K562 (cell line): Measurements from ENCODE around the gene HSPA8. TPM values are rescaled to one million over a fixed set of nuclear protein-coding genes. Genes with fewer than 3 reads are reported as not detected.

ENCODE experiments used
- CBX3 ChIP-seq, 2 experiments: IDR thresholded peaks; 1 replicate in 1 of 2; 2 replicates in 1 of 2; pipeline ENCODE4 v1.6.1; 2012; ENCODE audit warnings: inconsistent platforms in 2 of 2, low read length in 2 of 2, borderline replicate concordance in 1 of 2, control low read depth in 1 of 2
- ETS1 ChIP-seq: conservative IDR thresholded peaks from 2 replicates; pipeline ENCODE4 v1.6.1; 2011; ENCODE audit warnings: low read depth, mild to moderate bottlenecking, low read length; ENCODE audit not compliant: control insufficient read depth
- ETV1 ChIP-seq: fragments of 450-650 bp; conservative IDR thresholded peaks from 2 replicates; pipeline ENCODE4 v1.6.1; 2016; ENCODE audit warnings: missing genetic modification characterization, control low read depth, low read depth, missing compliant biosample characterization
- GABPA ChIP-seq: fragments of 200-800 bp; sonication (Bioruptor generic); conservative IDR thresholded peaks from 2 replicates; pipeline ENCODE4 v1.6.1; 2016; ENCODE audit warnings: low read depth, missing genetic modification characterization, missing compliant biosample characterization
- KAT2B ChIP-seq: IDR thresholded peaks from one replicate; pipeline ENCODE4 v1.6.1; 2012; ENCODE audit warnings: low read depth, mild to moderate bottlenecking, control low read depth, inconsistent platforms, low read length, moderate library complexity
- MAFF ChIP-seq: IDR thresholded peaks from 2 replicates; pipeline ENCODE4 v1.6.1; 2012; ENCODE audit warnings: low read length, improper control_type of control experiment
- MAFK ChIP-seq: IDR thresholded peaks from 2 replicates; pipeline ENCODE4 v1.6.1; 2011; ENCODE audit warnings: low read length, improper control_type of control experiment
- NEUROD1 ChIP-seq: fragments of 150-350 bp; IDR thresholded peaks from 2 replicates; pipeline ENCODE4 v1.6.1; 2014; ENCODE audit warnings: borderline replicate concordance, low read length, low read depth; ENCODE audit not compliant: partially characterized antibody
- NFYB ChIP-seq: IDR thresholded peaks from 2 replicates; pipeline ENCODE4 v1.6.1; 2011; ENCODE audit warnings: mild to moderate bottlenecking, moderate library complexity; ENCODE audit not compliant: insufficient read length; ENCODE audit errors: extremely low read depth
- RB1 ChIP-seq: fragments of 450-650 bp; IDR thresholded peaks from 2 replicates; pipeline ENCODE4 v1.6.1; 2017; ENCODE audit warnings: low read depth, mild to moderate bottlenecking
- SMARCA4 ChIP-seq: fragments of 450-650 bp; IDR thresholded peaks from 2 replicates; pipeline ENCODE4 v1.6.1; 2016
- TEAD1 ChIP-seq, 2 experiments: fragments of 450-650 bp in 1 of 2; sonication (generic) in 1 of 2; formaldehyde crosslinking; IDR thresholded peaks; 2 replicates each; pipeline versions ENCODE4 v1.4.0 to v1.8.0; 2020 to 2022; ENCODE audit warnings: mild to moderate bottlenecking in 2 of 2, missing genetic modification reagents in 1 of 2
- TOE1 ChIP-seq, 2 experiments: fragments of 450-650 bp in 1 of 2; sonication (generic) in 1 of 2; formaldehyde crosslinking in 1 of 2; IDR thresholded peaks; 2 replicates each; pipeline versions ENCODE4 v1.7.1 to v1.8.0; 2016 to 2022; ENCODE audit warnings: borderline replicate concordance in 2 of 2, mild to moderate bottlenecking in 2 of 2, antibody characterized with exemption in 1 of 2, inconsistent platforms in 1 of 2, low read depth in 1 of 2, missing genetic modification reagents in 1 of 2, moderate library complexity in 1 of 2
- polyA plus RNA-seq, 8 experiments: library from polyadenylated mRNA; depleted of rRNA in 4 of 8; stranded (reverse) in 5 of 8; unstranded in 3 of 8; fragments of >200 nt; fragmentation: Nextera tagmentation in 2 of 8; fragmentation: Illumina TruSeq in 1 of 8; extraction: Ambion mirVana in 2 of 8; extraction: Trizol in 1 of 8; gene quantifications; 2 replicates each; pipeline versions ENCODE4 v1.2.1 to v1.2.3, GENCODE V29; 2011 to 2014; ENCODE audit warnings: inconsistent platforms in 1 of 8, missing spikeins in 1 of 8
- total RNA-seq, 7 experiments: library from RNA; depleted of rRNA in 6 of 7; stranded (reverse); fragments of >200 nt in 6 of 7; fragmentation: Illumina TruSeq in 2 of 7; extraction: Trizol in 2 of 7; gene quantifications; 2 replicates each; pipeline versions ENCODE4 v1.2.1 to v1.2.3, GENCODE V29; 2011 to 2021; ENCODE audit warnings: low replicate concordance in 1 of 7
- TF ChIP-seq, protein P1 (sequence below): fragments of 450-650 bp; formaldehyde crosslinking; IDR thresholded peaks from 2 replicates; pipeline ENCODE4 v1.4.0; 2022; ENCODE audit warnings: mild to moderate bottlenecking, moderate library complexity
- TF ChIP-seq, protein P2 (sequence below): sonication (generic); formaldehyde crosslinking; IDR thresholded peaks from 2 replicates; pipeline ENCODE4 v1.8.0; 2022; ENCODE audit warnings: missing genetic modification reagents, mild to moderate bottlenecking, moderate library complexity, borderline replicate concordance

The HSPA8 gene
- total and polyA plus RNA-seq, 9 of the 15 experiments (the other 6 are each of a cell fraction or from before 2014, with no cell fraction given) = 1,250 to 3,966 (median 2,773) TPM

GRCh38 chr11:123062158-123062891, 389 bp upstream of the HSPA8 start (continued):
- TF ChIP-seq NFYB (peak; percentile 27), MAFF (no peak), ETV1 (tag) (peak; percentile 66), ETS1 (peak; percentile 66; the same call in 1 of the 2 replicates), TOE1 (IDR thresholded peaks at IDR 0.05; ENCODE audit: borderline replicate concordance) (0 out of 2 replicates have a peak, but pooled peaks have one; percentile 39), TOE1 (CRISPR knock-in tag; IDR thresholded peaks at IDR 0.05; ENCODE audit: borderline replicate concordance, low read depth) (no peak), SMARCA4 (0 out of 2 replicates have a peak, but pooled peaks have one; percentile 16), KAT2B (no peak), TEAD1 (CRISPR knock-in tag; IDR thresholded peaks at IDR 0.05) (peak in 1 of 2 experiments; percentile 65; a peak in 1 of 4 replicates), CBX3 (IDR thresholded peaks at IDR 0.05; ENCODE audit: borderline replicate concordance in 1 of 2, low read length in 2 of 2) (0 out of 3 replicates have a peak, but pooled peaks of 1 of the 2 experiments have one; percentile 20), MAFK (no peak), GABPA (tag) (peak; percentile 89), NEUROD1 (peak; percentile 68), RB1 (peak; percentile 60)
- TF ChIP-seq, protein P1, sequence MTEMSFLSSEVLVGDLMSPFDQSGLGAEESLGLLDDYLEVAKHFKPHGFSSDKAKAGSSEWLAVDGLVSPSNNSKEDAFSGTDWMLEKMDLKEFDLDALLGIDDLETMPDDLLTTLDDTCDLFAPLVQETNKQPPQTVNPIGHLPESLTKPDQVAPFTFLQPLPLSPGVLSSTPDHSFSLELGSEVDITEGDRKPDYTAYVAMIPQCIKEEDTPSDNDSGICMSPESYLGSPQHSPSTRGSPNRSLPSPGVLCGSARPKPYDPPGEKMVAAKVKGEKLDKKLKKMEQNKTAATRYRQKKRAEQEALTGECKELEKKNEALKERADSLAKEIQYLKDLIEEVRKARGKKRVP (CRISPR knock-in tag) = no peak
- TF ChIP-seq, protein P2, sequence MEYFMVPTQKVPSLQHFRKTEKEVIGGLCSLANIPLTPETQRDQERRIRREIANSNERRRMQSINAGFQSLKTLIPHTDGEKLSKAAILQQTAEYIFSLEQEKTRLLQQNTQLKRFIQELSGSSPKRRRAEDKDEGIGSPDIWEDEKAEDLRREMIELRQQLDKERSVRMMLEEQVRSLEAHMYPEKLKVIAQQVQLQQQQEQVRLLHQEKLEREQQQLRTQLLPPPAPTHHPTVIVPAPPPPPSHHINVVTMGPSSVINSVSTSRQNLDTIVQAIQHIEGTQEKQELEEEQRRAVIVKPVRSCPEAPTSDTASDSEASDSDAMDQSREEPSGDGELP = peak; percentile 60; the same call in 1 of the 2 replicates
